Caco-2 (cell line): ENCODE results near the gene NR6A1. TPM values are rescaled to one million over a fixed set of nuclear protein-coding genes. Genes with fewer than 3 reads are reported as not detected.

Experiments used
- BruUV-seq: library from RNA; stranded (reverse); fragments of 400-500 nt; replicated peaks from 2 replicates; lab custom pipeline; 2021; lab: Mats Ljungman, UMichigan
- CTCF ChIA-PET: fragments of 300-600 bp; sonication (Branson Sonifier 250); formaldehyde crosslinking; loops from one replicate; lab custom pipeline; 2022; ENCODE audit warnings: antibody characterized with exemption; lab: Charles Lee
- POLR2A ChIA-PET: fragments of 300-600 bp; sonication (Branson Sonifier 250); formaldehyde crosslinking; loops from one replicate; lab custom pipeline; 2022; ENCODE audit warnings: antibody characterized with exemption; lab: Charles Lee
- DNase-seq, 2 experiments: peaks; one replicate each; pipeline versions ENCODE4 v3.0.0 to v3.0.0-alpha.2; 2020 to 2022
- H3K27me3 ChIP-seq: replicated peaks from 2 replicates; pipeline ENCODE4 v1.6.0; 2011; ENCODE audit warnings: low read length; ENCODE audit not compliant: control insufficient read depth, insufficient read depth
- H3K36me3 ChIP-seq: 2 replicates; pipeline ENCODE4 v1.5.1; 2011; ENCODE audit warnings: low read length; ENCODE audit not compliant: control insufficient read depth, insufficient read depth
- H3K4me1 ChIP-seq: fragments of 250-450 bp; sonication (Bioruptor Pico); 2 replicates; pipeline ENCODE4 v1.5.1; 2020; ENCODE audit warnings: mild to moderate bottlenecking
- H3K4me3 ChIP-seq: 2 replicates; pipeline ENCODE4 v1.5.1; 2011; ENCODE audit warnings: low read depth, mild to moderate bottlenecking, control low read depth, low read length
- H3K9me3 ChIP-seq: fragments of 250-450 bp; sonication (Bioruptor Pico); 2 replicates; pipeline ENCODE4 v1.5.1; 2020; ENCODE audit warnings: mild to moderate bottlenecking, moderate library complexity
- H3K27ac Mint-ChIP-seq: one replicate; pipeline ENCODE4 v1.8.0; 2022; ENCODE audit warnings: mixed read lengths; ENCODE audit not compliant: unreplicated experiment
- H3K27me3 Mint-ChIP-seq: one replicate; pipeline ENCODE4 v1.8.0; 2022; ENCODE audit warnings: mixed read lengths; ENCODE audit not compliant: insufficient read depth, unreplicated experiment
- H3K36me3 Mint-ChIP-seq: one replicate; pipeline ENCODE4 v1.8.0; 2022; ENCODE audit warnings: mild to moderate bottlenecking, mixed read lengths; ENCODE audit not compliant: insufficient read depth, unreplicated experiment
- H3K4me1 Mint-ChIP-seq: one replicate; pipeline ENCODE4 v1.8.0; 2022; ENCODE audit warnings: low read depth, mixed read lengths; ENCODE audit not compliant: unreplicated experiment
- H3K4me3 Mint-ChIP-seq: one replicate; pipeline ENCODE4 v1.8.0; 2022; ENCODE audit warnings: mild to moderate bottlenecking, moderate library complexity, mixed read lengths; ENCODE audit not compliant: unreplicated experiment
- H3K9me3 Mint-ChIP-seq: one replicate; pipeline ENCODE4 v1.8.0; 2022; ENCODE audit warnings: mixed read lengths; ENCODE audit not compliant: unreplicated experiment
- CTCF ChIP-seq, 2 experiments: fragments of 200-600 bp in 1 of 2; IDR thresholded peaks; 1 replicate in 1 of 2; 2 replicates in 1 of 2; pipeline versions ENCODE4 v1.5.1 to v1.8.0; 2011 to 2022; ENCODE audit warnings: antibody characterized with exemption in 1 of 2, control low read depth in 1 of 2, inconsistent platforms in 1 of 2, low read depth in 1 of 2, low read length in 1 of 2, mild to moderate bottlenecking in 1 of 2, moderate library complexity in 1 of 2; ENCODE audit not compliant: insufficient read depth in 1 of 2, severe bottlenecking in 1 of 2, unreplicated experiment in 1 of 2
- intact Hi-C: fragments of 100-400 bp; cut with micrococcal nuclease; formaldehyde crosslinking; loops from one replicate; pipeline ENCODE4 v1.10.0; 2022; ENCODE audit not compliant: unreplicated experiment
- total RNA-seq: library from RNA; stranded (reverse); gene quantifications from 2 replicates; pipeline ENCODE4 v1.2.3, GENCODE V29; 2022

Gene NR6A1
- total RNA-seq, 1 experiment from 2014 or later = 33.6 TPM

- Mint-ChIP-seq H3K4me1 (no peaks in the 10 kb centered on the region), H3K4me3 (no peak overlapping the region), H3K27me3 (peaks cover 4% of the 10 kb centered on the region), H3K36me3 (no peaks in the 10 kb centered on the region), H3K27ac (no peak overlapping the region), H3K9me3 (no peaks in the 10 kb centered on the region)
- ChIA-PET POLR2A (no interaction called here), CTCF (no interaction called here)
- TF ChIP-seq CTCF (IDR thresholded peaks at IDR 0.05; ENCODE audit: insufficient read depth in 1 of 2, low read depth in 1 of 2, low read length in 1 of 2, severe bottlenecking in 1 of 2, unreplicated experiment in 1 of 2) = no peak
- peaks cover 2% of the 10 kb centered on the region; the same call in 1 of the 2 replicates for H3K4me1 ChIP-seq
- no peaks in the 10 kb centered on the region for H3K9me3 ChIP-seq
- H3K4me3 ChIP-seq = no peak overlapping the region
- BruUV-seq = no TSS peak
- no peaks in the 10 kb centered on the region; the same call in 1 of the 2 replicates for H3K27me3 ChIP-seq
- H3K36me3 ChIP-seq = no peaks in the 10 kb centered on the region
- intact Hi-C loops = no loop called here
- DNase-seq = no peak
Observed at GRCh38 chr9:124485201-124485600, 285.9 kb downstream of the NR6A1 start.

- Histone ChIP-seq H3K9me3 (no peaks in the 10 kb centered on the region), H3K27me3 (no peaks in the 10 kb centered on the region), H3K4me3 (no peak overlapping the region), H3K4me1 (peaks cover 3% of the 10 kb centered on the region; the same call in 1 of the 2 replicates), H3K36me3 (no peaks in the 10 kb centered on the region)
- Mint-ChIP-seq H3K4me3 (no peak overlapping the region), H3K27ac (no peak overlapping the region), H3K4me1 (no peaks in the 10 kb centered on the region), H3K9me3 (no peaks in the 10 kb centered on the region), H3K27me3 (peaks cover 2% of the 10 kb centered on the region), H3K36me3 (no peaks in the 10 kb centered on the region)
- intact Hi-C loops = no loop called here
- no peak for TF ChIP-seq CTCF (IDR thresholded peaks at IDR 0.05; ENCODE audit: insufficient read depth in 1 of 2, low read depth in 1 of 2, low read length in 1 of 2, severe bottlenecking in 1 of 2, unreplicated experiment in 1 of 2)
- BruUV-seq = no TSS peak
- no peak for DNase-seq
- CTCF ChIA-PET = interaction anchor here (0.7 kb wide), 1 partner anchor 73 kb away, joined by 3 read pairs; no protein-coding TSS in a partner anchor
- POLR2A ChIA-PET = no interaction called here
Observed at GRCh38 chr9:124483481-124483880, 287.6 kb downstream of the NR6A1 start.

- CTCF ChIA-PET = no interaction called here
- H3K27me3 Mint-ChIP-seq = peaks cover 2% of the 10 kb centered on the region
- H3K9me3 Mint-ChIP-seq = no peaks in the 10 kb centered on the region
Observed at GRCh38 chr9:124482431-124483031, 288.6 kb downstream of the NR6A1 start.

More at GRCh38 chr9:124482431-124483031, 288.6 kb downstream of the NR6A1 start:
- no peak overlapping the region for H3K4me3 ChIP-seq
- POLR2A ChIA-PET = no interaction called here
- no peaks in the 10 kb centered on the region for H3K36me3 ChIP-seq
- Mint-ChIP-seq H3K36me3 (no peaks in the 10 kb centered on the region), H3K27ac (no peak overlapping the region), H3K4me3 (no peak overlapping the region), H3K4me1 (no peaks in the 10 kb centered on the region)
- no peaks in the 10 kb centered on the region for H3K9me3 ChIP-seq
- intact Hi-C loops = no loop called here
- no peak for DNase-seq
- H3K4me1 ChIP-seq = peaks cover 3% of the 10 kb centered on the region; the same call in 1 of the 2 replicates
- H3K27me3 ChIP-seq = no peaks in the 10 kb centered on the region
- TF ChIP-seq CTCF (IDR thresholded peaks at IDR 0.05; ENCODE audit: insufficient read depth in 1 of 2, low read depth in 1 of 2, low read length in 1 of 2, severe bottlenecking in 1 of 2, unreplicated experiment in 1 of 2) = no peak
- no TSS peak for BruUV-seq
